PC-3 (cell line): ENCODE data around the gene SEC61A2. TPM values are rescaled to one million over a fixed set of nuclear protein-coding genes. Genes with fewer than 3 reads are reported as not detected.
A peak's percentile ranks its signal among the peaks of the same experiment; 100 is the strongest.

Source experiments
- ATAC-seq: fragments of 200-7000 bp; cut with Tn5 transposase; 2 replicates; pipeline ENCODE4 v1.9.1; 2020; ENCODE audit warnings: mild to moderate bottlenecking, moderate library complexity
- Bru-seq: library from RNA; stranded (reverse); fragments of 400-500 nt; gene quantifications from one replicate; lab custom pipeline; 2021; lab: Mats Ljungman, UMichigan
- BruChase-seq, 2 experiments: library from RNA; stranded (reverse); fragments of 400-500 nt; gene quantifications; one replicate each; lab custom pipeline; 2021; lab: Mats Ljungman, UMichigan
- BruUV-seq: library from RNA; stranded (reverse); fragments of 400-500 nt; replicated peaks from 2 replicates; lab custom pipeline; 2021; lab: Mats Ljungman, UMichigan
- CTCF ChIA-PET: fragments of 300-600 bp; sonication (Branson Sonifier 250); formaldehyde crosslinking; loops from one replicate; lab custom pipeline; 2022; ENCODE audit warnings: antibody characterized with exemption; lab: Charles Lee
- POLR2A ChIA-PET: fragments of 300-600 bp; sonication (Branson Sonifier 250); formaldehyde crosslinking; loops from one replicate; lab custom pipeline; 2022; ENCODE audit warnings: antibody characterized with exemption; ENCODE audit not compliant: unreplicated experiment; lab: Charles Lee
- DNase-seq: peaks from one replicate; pipeline ENCODE4 v3.0.0-alpha.2; 2015
- H2AFZ ChIP-seq: fragments of 300-600 bp; sonication (generic); 2 replicates; pipeline ENCODE4 v1.6.0; 2016; ENCODE audit warnings: antibody characterized with exemption, low read length
- H3F3A ChIP-seq: fragments of 300-600 bp; sonication (generic); one replicate; pipeline ENCODE4 v1.6.0; 2017; ENCODE audit warnings: antibody characterized with exemption, low read length, control low read depth, mild to moderate bottlenecking; ENCODE audit not compliant: unreplicated experiment
- H3K27ac ChIP-seq: fragments of 300-600 bp; sonication (generic); 2 replicates; pipeline ENCODE4 v1.5.1; 2016; ENCODE audit warnings: mild to moderate bottlenecking, low read length
- H3K27me3 ChIP-seq: fragments of 300-600 bp; sonication (generic); 2 replicates; pipeline ENCODE4 v1.6.1; 2016; ENCODE audit warnings: low read length, mixed read lengths
- H3K36me3 ChIP-seq: fragments of 300-600 bp; sonication (generic); 2 replicates; pipeline ENCODE4 v1.6.1; 2016; ENCODE audit warnings: low read depth, mixed run types, low read length, mixed read lengths
- H3K4me1 ChIP-seq: fragments of 300-600 bp; sonication (generic); 2 replicates; pipeline ENCODE4 v1.5.1; 2016; ENCODE audit warnings: low read length; ENCODE audit not compliant: insufficient read depth
- H3K4me2 ChIP-seq: fragments of 300-600 bp; sonication (generic); 2 replicates; pipeline ENCODE4 v1.6.0; 2016; ENCODE audit warnings: low read length
- H3K4me3 ChIP-seq: fragments of 300-600 bp; sonication (generic); 2 replicates; pipeline ENCODE4 v1.5.1; 2016; ENCODE audit warnings: mild to moderate bottlenecking, low read length, mixed read lengths
- H3K79me2 ChIP-seq: fragments of 300-600 bp; sonication (generic); 2 replicates; pipeline ENCODE4 v1.6.1; 2017; ENCODE audit warnings: low read length, mixed read lengths
- H3K9ac ChIP-seq: fragments of 300-600 bp; sonication (generic); 2 replicates; pipeline ENCODE4 v1.6.0; 2016; ENCODE audit warnings: mild to moderate bottlenecking, low read length
- H3K9me2 ChIP-seq: fragments of 300-600 bp; sonication (generic); replicated peaks from 2 replicates; pipeline ENCODE4 v1.6.1; 2016; ENCODE audit warnings: mixed run types, low read length, mixed read lengths
- H3K9me3 ChIP-seq: fragments of 300-600 bp; sonication (generic); 2 replicates; pipeline ENCODE4 v1.6.1; 2016; ENCODE audit warnings: low read length, mixed read lengths
- H4K20me1 ChIP-seq: fragments of 300-600 bp; sonication (generic); 2 replicates; pipeline ENCODE4 v1.6.1; 2016; ENCODE audit warnings: low read length, mixed read lengths
- CTCF ChIP-seq: fragments of 300-600 bp; sonication (generic); conservative IDR thresholded peaks from 2 replicates; pipeline ENCODE4 v1.5.1; 2017; ENCODE audit warnings: antibody characterized with exemption, low read depth, mild to moderate bottlenecking, low read length
- EZH2 ChIP-seq: fragments of 300-600 bp; sonication (generic); IDR thresholded peaks from one replicate; pipeline ENCODE4 v1.6.1; 2017; ENCODE audit warnings: antibody characterized with exemption, mild to moderate bottlenecking, low read length; ENCODE audit not compliant: unreplicated experiment
- EZH2phosphoT487 ChIP-seq: fragments of 300-600 bp; sonication (generic); IDR thresholded peaks from 2 replicates; pipeline ENCODE4 v1.6.1; 2018; ENCODE audit warnings: mild to moderate bottlenecking, antibody characterized with exemption, low read length, borderline replicate concordance
- intact Hi-C: fragments of 100-400 bp; cut with micrococcal nuclease; formaldehyde crosslinking; loops from 2 replicates; pipeline ENCODE4 v1.9.0; 2023
- long read RNA-seq: library from polyadenylated mRNA; unstranded; transcript quantifications from one replicate; pipeline ENCODE4 v2.0.0, GENCODE V29; 2021; ENCODE audit not compliant: unreplicated experiment
- total RNA-seq: library from RNA; depleted of rRNA; stranded (reverse); fragments of >200 nt; gene quantifications from 2 replicates; pipeline ENCODE4 v1.2.3, GENCODE V29; 2014; rRNA removed

Gene SEC61A2
- total RNA-seq: 2.2 and 5.5 TPM in 2 replicates
- percentile 62 among the genes with signal in this experiment for Bru-seq, nascent RNA
- percentile 62 among the genes with signal in this experiment for BruChase-seq, experiment 1, labeled RNA remaining after a 6-hour chase
- BruChase-seq, experiment 2, labeled RNA remaining after a 2-hour chase: percentile 72 among the genes with signal in this experiment
- long read RNA-seq, transcript SEC61A2-201 (12 exons, 1,893 nt): major isoform, 9 of 17 reads
- long read RNA-seq, partial matches to known transcripts: 0 of 17 reads
- long read RNA-seq, other reads (novel, unspliced or antisense): 8 of 17 reads

DNA sequence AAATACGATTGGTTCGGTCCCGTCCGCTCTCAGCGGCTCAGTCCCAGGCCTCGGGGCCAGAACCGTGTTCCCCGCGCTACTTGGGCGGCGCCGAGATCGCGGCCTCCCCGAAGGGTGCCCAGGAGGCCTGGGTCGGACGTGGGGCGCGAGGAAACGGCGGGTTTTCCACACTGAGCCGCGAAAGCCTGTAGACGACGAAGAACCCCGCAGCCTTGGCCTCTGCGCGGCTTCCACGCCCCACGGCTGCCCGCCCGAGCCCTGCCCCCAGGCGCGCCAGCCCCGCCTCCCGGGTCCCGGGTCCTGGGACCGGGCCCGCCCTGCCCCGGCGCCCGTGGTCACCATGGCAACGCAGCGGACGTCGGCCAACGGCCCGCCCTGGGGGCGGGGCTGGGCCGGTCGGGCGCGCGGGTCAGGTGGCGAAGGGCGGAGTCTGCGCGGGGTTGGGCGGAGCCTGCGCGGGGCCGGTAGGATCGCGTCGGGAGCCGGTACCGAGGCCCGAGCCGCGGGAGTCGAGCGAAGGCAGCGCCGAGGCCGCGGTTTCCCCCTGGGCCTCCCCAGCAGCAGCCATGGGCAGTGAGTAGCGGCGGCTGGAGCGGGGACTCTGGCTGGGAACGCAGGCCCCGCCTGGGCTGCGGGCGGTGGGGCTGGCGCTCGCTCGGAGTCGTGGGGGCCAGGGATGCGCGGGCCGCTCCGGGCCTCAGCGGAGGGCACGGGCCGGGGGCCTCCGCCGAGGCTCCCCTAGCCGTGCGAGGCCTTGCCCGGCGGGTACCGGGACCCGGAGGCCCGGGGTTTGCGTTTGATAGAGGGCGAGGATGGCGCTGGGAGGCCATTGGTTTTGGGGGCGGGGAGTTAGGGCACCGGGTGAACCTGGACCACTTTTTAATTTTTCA lies at the start of gene SEC61A2:
Gene SEC61A2 (plus strand): TSS at position 456 of the 890 bp plus-strand sequence. CDS start 111 bp downstream, at position 567.
- H3K27ac ChIP-seq: peak within 1 kb of the TSS; percentile 51
- BruUV-seq: no TSS peak
- no peaks in the 10 kb centered on the region for H3K9me3 ChIP-seq
- TF ChIP-seq EZH2phosphoT487 (no peak), CTCF (no peak), EZH2 (no peak)
- H4K20me1 ChIP-seq: no peaks in the 10 kb centered on the region
- no peaks in the 10 kb centered on the region for H3K4me1 ChIP-seq
- H3K27me3 ChIP-seq: no peaks in the 10 kb centered on the region
- peak within 1 kb of the TSS; percentile 69 for H3K9ac ChIP-seq
- peak within 1 kb of the TSS; percentile 89 for H3K4me2 ChIP-seq
- no peaks in the 10 kb centered on the region for H3K9me2 ChIP-seq
- peak within 1 kb of the TSS; percentile 79 for H3K4me3 ChIP-seq
- H3K36me3 ChIP-seq: no peaks in the 10 kb centered on the region
- H2AFZ ChIP-seq: peak within 1 kb of the TSS; percentile 85
- POLR2A ChIA-PET: no interaction called here
- intact Hi-C loops: no loop called here
- no peaks in the 10 kb centered on the region for H3F3A ChIP-seq
- DNase-seq (peak; percentile 86), ATAC-seq (peak; percentile 90)
- CTCF ChIA-PET: no interaction called here
- H3K79me2 ChIP-seq: peaks cover 10% of the 10 kb centered on the region; the same call in 1 of the 2 replicates

- Histone ChIP-seq H2AFZ (no peak overlapping the region), H3K27ac (peak overlapping the region; percentile 57), H3K27me3 (no peaks in the 10 kb centered on the region), H3F3A (no peaks in the 10 kb centered on the region), H4K20me1 (no peaks in the 10 kb centered on the region), H3K9me3 (no peaks in the 10 kb centered on the region), H3K4me2 (no peak overlapping the region), H3K9ac (no peak overlapping the region), H3K9me2 (no peaks in the 10 kb centered on the region), H3K36me3 (no peaks in the 10 kb centered on the region), H3K79me2 (no peaks in the 10 kb centered on the region), H3K4me1 (peaks cover 12% of the 10 kb centered on the region; the same call in 1 of the 2 replicates), H3K4me3 (no peak overlapping the region)
- BruUV-seq: no TSS peak
- ChIA-PET POLR2A (no interaction called here), CTCF (no interaction called here)
- intact Hi-C loops: no loop called here
- no peak for TF ChIP-seq EZH2phosphoT487
- TF ChIP-seq EZH2: no peak
- no peak for TF ChIP-seq CTCF
- no peak for ATAC-seq
- no peak for DNase-seq
These were observed 48.0 kb upstream of the SEC61A2 start for GRCh38 chr10:12081470-12081869.
